IMR-90 (cell line): ENCODE results near the gene MEGF8. TPM values are rescaled to one million over a fixed set of nuclear protein-coding genes. Genes with fewer than 3 reads are reported as not detected.

Experiments
- ATAC-seq: fragments of 200-7000 bp; cut with Tn5 transposase; 2 replicates; pipeline ENCODE4 v1.9.1; 2020; ENCODE audit warnings: low read depth, mild to moderate bottlenecking, moderate library complexity
- BruUV-seq: library from RNA; stranded (reverse); fragments of 400-500 nt; replicated peaks from 2 replicates; lab custom pipeline; 2021; lab: Mats Ljungman, UMichigan
- CTCF ChIA-PET: fragments of 300-600 bp; formaldehyde crosslinking; extraction: SDS; loops from one replicate; lab custom pipeline; 2021; ENCODE audit warnings: antibody characterized with exemption; lab: Yijun Ruan, JAX
- POLR2A ChIA-PET: fragments of 300-600 bp; sonication (Branson Sonifier 250); formaldehyde crosslinking; loops from one replicate; lab custom pipeline; 2022; ENCODE audit warnings: antibody characterized with exemption; ENCODE audit not compliant: unreplicated experiment; lab: Charles Lee
- DNase-seq: peaks from one replicate; pipeline ENCODE4 v3.0.0; 2013
- H2AFZ ChIP-seq: replicated peaks from 2 replicates; pipeline ENCODE3; 2013; ENCODE audit warnings: low read length, mild to moderate bottlenecking; ENCODE audit not compliant: poor library complexity
- H2AK5ac ChIP-seq: 2 replicates; pipeline ENCODE4 v1.6.1; 2013; ENCODE audit warnings: low read depth, low read length, inconsistent platforms
- H2AK9ac ChIP-seq: replicated peaks from 2 replicates; pipeline ENCODE3; 2013; ENCODE audit warnings: mild to moderate bottlenecking, low read depth, low read length, moderate library complexity; ENCODE audit not compliant: poor library complexity
- H2BK120ac ChIP-seq: 2 replicates; pipeline ENCODE4 v1.6.1; 2013; ENCODE audit warnings: low read depth, low read length, inconsistent platforms
- H2BK15ac ChIP-seq: 3 replicates; pipeline ENCODE4 v1.6.1; 2013; ENCODE audit warnings: low read depth, low read length, inconsistent platforms
- H2BK20ac ChIP-seq: 2 replicates; pipeline ENCODE4 v1.6.1; 2013; ENCODE audit warnings: low read depth, mild to moderate bottlenecking, inconsistent platforms, low read length, moderate library complexity
- H2BK5ac ChIP-seq: 2 replicates; pipeline ENCODE4 v1.6.1; 2013; ENCODE audit warnings: mild to moderate bottlenecking, low read depth, low read length, inconsistent platforms; ENCODE audit not compliant: poor library complexity, severe bottlenecking
- H3K14ac ChIP-seq: replicated peaks from 2 replicates; pipeline ENCODE4 v1.6.1; 2013; ENCODE audit warnings: low read depth, low read length, inconsistent platforms
- H3K18ac ChIP-seq: 2 replicates; pipeline ENCODE4 v1.6.1; 2013; ENCODE audit warnings: low read depth, low read length, control low read depth
- H3K23ac ChIP-seq: 2 replicates; pipeline ENCODE4 v1.6.1; 2013; ENCODE audit warnings: low read depth, low read length, inconsistent platforms
- H3K27ac ChIP-seq: 2 replicates; pipeline ENCODE4 v1.5.1; 2013; ENCODE audit warnings: mild to moderate bottlenecking, control low read depth, low read length; ENCODE audit not compliant: insufficient read depth
- H3K27me3 ChIP-seq: 2 replicates; pipeline ENCODE4 v1.6.1; 2013; ENCODE audit warnings: low read length; ENCODE audit not compliant: control insufficient read depth, insufficient read depth
- H3K36me3 ChIP-seq: 2 replicates; pipeline ENCODE4 v1.6.1; 2013; ENCODE audit warnings: low read length, mixed read lengths; ENCODE audit not compliant: control insufficient read depth, insufficient read depth
- H3K4ac ChIP-seq: 2 replicates; pipeline ENCODE4 v1.6.1; 2013; ENCODE audit warnings: low read depth, low read length, inconsistent platforms
- H3K4me1 ChIP-seq: 2 replicates; pipeline ENCODE4 v1.6.1; 2013; ENCODE audit warnings: low read length, mixed read lengths; ENCODE audit not compliant: control insufficient read depth, insufficient read depth
- H3K4me2 ChIP-seq: 2 replicates; pipeline ENCODE4 v1.6.1; 2013; ENCODE audit warnings: low read depth, mild to moderate bottlenecking, control low read depth, low read length, moderate library complexity
- H3K4me3 ChIP-seq: 2 replicates; pipeline ENCODE4 v1.5.1; 2013; ENCODE audit warnings: low read depth, mild to moderate bottlenecking, control low read depth, low read length, moderate library complexity; ENCODE audit not compliant: insufficient read depth
- H3K56ac ChIP-seq: 2 replicates; pipeline ENCODE4 v1.6.1; 2013; ENCODE audit warnings: low read length, inconsistent platforms; ENCODE audit not compliant: insufficient read depth; ENCODE audit errors: extremely low read depth
- H3K79me1 ChIP-seq, 2 experiments: 2 replicates each; pipeline ENCODE4 v1.6.1; 2013; ENCODE audit warnings: low read length in 2 of 2, inconsistent platforms in 1 of 2, low read depth in 1 of 2
- H3K9ac ChIP-seq: 2 replicates; pipeline ENCODE4 v1.6.1; 2013; ENCODE audit warnings: low read depth, low read length, control low read depth
- H3K9me1 ChIP-seq: 2 replicates; pipeline ENCODE4 v1.6.1; 2013; ENCODE audit warnings: low read length, inconsistent platforms; ENCODE audit not compliant: insufficient read depth
- H3K9me3 ChIP-seq: 2 replicates; pipeline ENCODE4 v1.6.1; 2013; ENCODE audit warnings: low read length; ENCODE audit not compliant: control insufficient read depth, insufficient read depth
- H4K20me1 ChIP-seq: 2 replicates; pipeline ENCODE4 v1.6.1; 2013; ENCODE audit warnings: low read length, inconsistent platforms; ENCODE audit not compliant: insufficient read depth
- H4K5ac ChIP-seq: 2 replicates; pipeline ENCODE4 v1.6.1; 2013; ENCODE audit warnings: mild to moderate bottlenecking, low read depth, low read length, control low read depth
- H4K8ac ChIP-seq, 2 experiments: 2 replicates each; pipeline ENCODE4 v1.6.1; 2013; ENCODE audit warnings: low read depth in 2 of 2, low read length in 2 of 2, control low read depth in 1 of 2, inconsistent platforms in 1 of 2
- H4K91ac ChIP-seq: 2 replicates; pipeline ENCODE4 v1.6.1; 2013; ENCODE audit warnings: low read depth, low read length, inconsistent platforms; ENCODE audit not compliant: insufficient read depth
- BHLHE40 ChIP-seq: fragments of 150-350 bp; IDR thresholded peaks from 2 replicates; pipeline ENCODE4 v1.6.1; 2016; ENCODE audit warnings: mild to moderate bottlenecking, low read depth, low read length
- CEBPB ChIP-seq: IDR thresholded peaks from 2 replicates; pipeline ENCODE4 v1.6.1; 2012; ENCODE audit warnings: low read depth, low read length, improper control_type of control experiment
- CTCF ChIP-seq: conservative IDR thresholded peaks from 2 replicates; pipeline ENCODE4 v1.5.1; 2012; ENCODE audit warnings: mild to moderate bottlenecking, low read depth, low read length, improper control_type of control experiment
- MXI1 ChIP-seq: IDR thresholded peaks from 2 replicates; pipeline ENCODE4 v1.6.1; 2012; ENCODE audit warnings: low read depth, mild to moderate bottlenecking, low read length, moderate library complexity, borderline replicate concordance
- POLR2A ChIP-seq: IDR thresholded peaks from 2 replicates; pipeline ENCODE4 v1.6.1; 2012; ENCODE audit warnings: mild to moderate bottlenecking, low read depth, low read length
- RAD21 ChIP-seq: IDR thresholded peaks from 2 replicates; pipeline ENCODE4 v1.6.1; 2012; ENCODE audit warnings: low read length, improper control_type of control experiment
- RCOR1 ChIP-seq: IDR thresholded peaks from 2 replicates; pipeline ENCODE4 v1.6.1; 2012; ENCODE audit warnings: mild to moderate bottlenecking, low read length, improper control_type of control experiment; ENCODE audit not compliant: insufficient replicate concordance
- RFX5 ChIP-seq: IDR thresholded peaks from 2 replicates; pipeline ENCODE4 v1.8.0; 2012; ENCODE audit warnings: low read depth, mild to moderate bottlenecking, low read length, moderate library complexity
- USF2 ChIP-seq: fragments of 150-350 bp; IDR thresholded peaks from 2 replicates; pipeline ENCODE4 v1.6.1; 2017; ENCODE audit warnings: mild to moderate bottlenecking, antibody characterized with exemption, low read length, low read depth
- WGBS, 2 experiments: methylation state at CpG; one replicate each; pipeline versions ENCODE4 v1.1.5 to v1.1.7; 2013; ENCODE audit warnings: missing lambda C conversion rate in 2 of 2; ENCODE audit not compliant: insufficient read length in 1 of 2; ENCODE audit errors: extremely low coverage in 2 of 2; 5-methylcytosine and 5-hydroxymethylcytosine counted together
- dilution Hi-C: fragments of 300-500 bp; cut with HindIII; formaldehyde crosslinking; loops from one replicate; pipeline ENCODE4 v1.14.3; 2018; ENCODE audit warnings: low sequenced_read_pairs; ENCODE audit not compliant: unreplicated experiment
- in situ Hi-C: fragments of 300-500 bp; cut with MboI; formaldehyde crosslinking; loops from 3 replicates; pipeline ENCODE4 v1.14.3; 2019; ENCODE audit warnings: low sequenced_read_pairs, inconsistent platforms, mixed read lengths
- intact Hi-C: fragments of 100-400 bp; cut with micrococcal nuclease; formaldehyde crosslinking; loops from 2 replicates; pipeline ENCODE4 v1.10.0; 2022
- polyA plus RNA-seq, 3 experiments: library from polyadenylated mRNA; depleted of rRNA; stranded (reverse); fragments of >200 nt; gene quantifications; 2 replicates each; pipeline ENCODE4 v1.2.3, GENCODE V29; 2012; ENCODE audit warnings: low replicate concordance in 1 of 3
- total RNA-seq: library from RNA; depleted of rRNA; stranded (reverse); fragments of >200 nt; gene quantifications from 2 replicates; pipeline ENCODE4 v1.2.3, GENCODE V29; 2012

Gene MEGF8
- total and polyA plus RNA-seq, 2 of the 4 experiments (the other 2 are of a cell fraction) = 2.3 to 12.5 TPM

- CTCF ChIA-PET = no interaction called here
- no peak overlapping the region for H4K5ac ChIP-seq
- H4K20me1 ChIP-seq = no peaks in the 10 kb centered on the region; the same call in 1 of the 2 replicates
- H3K9me1 ChIP-seq = peaks cover 16% of the 10 kb centered on the region
- POLR2A ChIA-PET = no interaction called here
- H3K18ac ChIP-seq = no peak overlapping the region
- H2BK15ac ChIP-seq = no peak overlapping the region
- no peak overlapping the region for H3K4me3 ChIP-seq
- no peak overlapping the region for H4K8ac ChIP-seq
- no peaks in the 10 kb centered on the region for H3K9me3 ChIP-seq
- BruUV-seq = no TSS peak
- H3K36me3 ChIP-seq = no peaks in the 10 kb centered on the region
- H2BK5ac ChIP-seq = no peak overlapping the region
- in situ Hi-C loops = loop anchor here (10.0 kb wide), 1 partner anchor 280 kb away; no protein-coding TSS in a partner anchor
- H2AK5ac ChIP-seq = no peak overlapping the region
- 74% methylated on average over 4 of the region's 8 CpGs; no CpG with 5 or more reads in 1 of the 2 experiments for WGBS, 2 experiments
- no peak overlapping the region for H2BK20ac ChIP-seq
- H3K23ac ChIP-seq = peak overlapping the region; percentile 33; the same call in 1 of the 2 replicates
- DNase-seq (peak; percentile 10), ATAC-seq (no peak)
- H3K79me1 ChIP-seq = peaks cover 0 to 18% of the 10 kb centered on the region in 2 experiments; a peak in 2 of 4 replicates
- H2AFZ ChIP-seq = no peak overlapping the region
- no peak overlapping the region for H3K56ac ChIP-seq
- H4K91ac ChIP-seq = no peak overlapping the region
- intact Hi-C loops = no loop called here
- no peak overlapping the region for H3K4me2 ChIP-seq
- peaks cover 29% of the 10 kb centered on the region for H3K27me3 ChIP-seq
- no peak overlapping the region for H2BK120ac ChIP-seq
- dilution Hi-C loops = no loop called here
- no peak overlapping the region for H3K27ac ChIP-seq
- peaks cover 7% of the 10 kb centered on the region; the same call in 1 of the 2 replicates for H3K4me1 ChIP-seq
- TF ChIP-seq RCOR1 = no peak
- no peak for TF ChIP-seq RAD21
- TF ChIP-seq USF2 = no peak
- TF ChIP-seq BHLHE40 = no peak
- no peak for TF ChIP-seq CTCF
- TF ChIP-seq POLR2A = no peak
- no peak for TF ChIP-seq CEBPB
- TF ChIP-seq RFX5 = no peak
- TF ChIP-seq MXI1 = no peak
- H3K9ac ChIP-seq = no peak overlapping the region
- no peak overlapping the region for H3K4ac ChIP-seq
- H2AK9ac ChIP-seq = no peak overlapping the region
- H3K14ac ChIP-seq = no peak overlapping the region
Measured at GRCh38 chr19:42394751-42395150, 69.3 kb downstream of the MEGF8 start.
